ENCODE results near the gene NECAB2.

Gene NECAB2

GRCh38 chr16:84045001-84045817, 77.2 kb downstream of the NECAB2 start:
- no peak for DNase-seq (ENCODE audit: low spot score)

- DNase-seq (ENCODE audit: low spot score) = no peak
These were observed 77.9 kb downstream of the NECAB2 start for GRCh38 chr16:84045818-84046470.

GRCh38 chr16:84047206-84047605, 79.2 kb downstream of the NECAB2 start:
- DNase-seq (ENCODE audit: low spot score) = no peak

GRCh38 chr16:84047626-84048025, 79.6 kb downstream of the NECAB2 start:
- no peak for DNase-seq (ENCODE audit: low spot score)

GRCh38 chr16:84048270-84048669, 80.2 kb downstream of the NECAB2 start:
- no peak for DNase-seq (ENCODE audit: low spot score)

- DNase-seq (ENCODE audit: low spot score) = no peak
These were observed 80.8 kb downstream of the NECAB2 start for GRCh38 chr16:84048871-84049270.

- no peak for DNase-seq (ENCODE audit: low spot score)
These were observed 81.5 kb downstream of the NECAB2 start for GRCh38 chr16:84049403-84050060.

GRCh38 chr16:84050316-84050715, 82.3 kb downstream of the NECAB2 start:
- no peak for DNase-seq (ENCODE audit: low spot score)

GRCh38 chr16:84052071-84052622, 84.1 kb downstream of the NECAB2 start:
- DNase-seq (ENCODE audit: low spot score) = no peak

Data from AG20443 (cell line).